ENCODE measurements around the gene GLUL.
"Not testable (repeated sequence)": the region's sequence is repeated elsewhere in the genome, so short reads cannot be mapped to it uniquely, and the experiment has no call there.

GLUL gene

GRCh38 chr1:182392050-182393028 lies 749 bp upstream of the GLUL start:
- peak; percentile 60 for DNase-seq

GRCh38 chr1:182391028-182391361 lies 595 bp downstream of the GLUL start:
- DNase-seq = no peak

GRCh38 chr1:182389619-182390047 lies 2.0 kb downstream of the GLUL start:
- DNase-seq = no peak

- DNase-seq = no peak
Observed at GRCh38 chr1:182388392-182389134, 3.0 kb downstream of the GLUL start.

GRCh38 chr1:182387566-182387965 lies 4.0 kb downstream of the GLUL start:
- no peak for DNase-seq

- DNase-seq = no peak
Observed at GRCh38 chr1:182386980-182387379, 4.6 kb downstream of the GLUL start.

GRCh38 chr1:182385885-182386853 lies 5.4 kb downstream of the GLUL start:
- DNase-seq = no peak

- DNase-seq = no peak
Observed at GRCh38 chr1:182384387-182384960, 7.1 kb downstream of the GLUL start.

GRCh38 chr1:182383934-182384333 lies 7.7 kb downstream of the GLUL start:
- DNase-seq = no peak

GRCh38 chr1:182383037-182383661 lies 8.4 kb downstream of the GLUL start:
- DNase-seq = no peak

- no peak for DNase-seq
Observed at GRCh38 chr1:182381962-182382819, 9.4 kb downstream of the GLUL start.

GRCh38 chr1:182380199-182380598 lies 11.4 kb downstream of the GLUL start:
- DNase-seq = no peak

- DNase-seq = not testable (repeated sequence)
Observed at GRCh38 chr1:182379781-182380180, 11.8 kb downstream of the GLUL start.

- no peak for DNase-seq
Observed at GRCh38 chr1:182376936-182377574, 14.5 kb downstream of the GLUL start.

- DNase-seq = no peak
Observed at GRCh38 chr1:182374101-182374834, 17.3 kb downstream of the GLUL start.

GRCh38 chr1:182370532-182370931 lies 21.1 kb downstream of the GLUL start:
- DNase-seq = no peak

- no peak for DNase-seq
Observed at GRCh38 chr1:182368903-182369302, 22.7 kb downstream of the GLUL start.

- no peak for DNase-seq
Observed at GRCh38 chr1:182368358-182368757, 23.2 kb downstream of the GLUL start.

- DNase-seq = no peak
Observed at GRCh38 chr1:182367926-182368325, 23.7 kb downstream of the GLUL start.

GRCh38 chr1:182366596-182366995 lies 25.0 kb downstream of the GLUL start:
- no peak for DNase-seq

All from NCI-H187 treated with DMSO at 0.1 percent for 48 hours (cell line).